ENCODE measurements around the gene GDF11. TPM values are rescaled to one million over a fixed set of nuclear protein-coding genes. Genes with fewer than 3 reads are reported as not detected.

Gene GDF11
- 11.1 and 12.5 TPM in 2 replicates for total RNA-seq (2014; rRNA removed; shearing (Covaris generic))
- polyA plus RNA-seq (2015; cell fraction: cytosol; rRNA removed) = 13.6 and 14.4 TPM in 2 replicates
- polyA plus RNA-seq (2015; cell fraction: nucleus; rRNA removed) = 6.5 and 7.0 TPM in 2 replicates

DNA sequence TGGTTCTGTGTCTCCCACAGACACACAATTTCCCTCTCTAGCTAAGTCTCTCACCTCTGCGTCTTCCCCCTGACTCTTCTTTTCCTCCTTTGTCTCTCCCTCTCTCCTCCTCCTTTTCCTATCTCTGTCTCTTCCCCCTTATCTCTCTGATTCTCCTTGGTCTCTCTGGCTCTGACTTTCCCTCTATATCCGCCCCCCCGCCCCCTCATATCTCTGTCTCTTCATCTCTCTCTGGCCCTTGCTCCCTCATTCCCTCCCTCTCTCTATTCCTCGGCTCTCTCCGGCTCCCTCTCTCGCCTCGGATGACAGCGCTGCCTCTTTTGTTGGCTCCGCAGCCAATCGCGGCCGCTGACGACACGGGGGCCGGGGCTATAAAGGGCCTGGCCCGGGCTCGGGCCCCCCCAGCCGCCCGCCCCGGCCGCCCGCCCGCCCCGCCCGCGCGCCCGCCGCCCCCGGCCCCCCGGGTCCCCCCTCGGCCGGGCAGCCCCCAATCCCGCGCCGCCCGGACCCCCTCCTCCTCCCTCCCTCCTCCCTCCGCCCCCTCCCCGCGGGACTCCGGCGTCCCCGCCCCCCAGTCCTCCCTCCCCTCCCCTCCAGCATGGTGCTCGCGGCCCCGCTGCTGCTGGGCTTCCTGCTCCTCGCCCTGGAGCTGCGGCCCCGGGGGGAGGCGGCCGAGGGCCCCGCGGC is at the start of gene GDF11:
Gene GDF11, plus strand, starts transcription at position 404 of the 687 bp plus-strand sequence. Its CDS starts 195 bp downstream, at position 599.
- DNase-seq (ENCODE audit: low read depth) = peak; percentile 62

DNA sequence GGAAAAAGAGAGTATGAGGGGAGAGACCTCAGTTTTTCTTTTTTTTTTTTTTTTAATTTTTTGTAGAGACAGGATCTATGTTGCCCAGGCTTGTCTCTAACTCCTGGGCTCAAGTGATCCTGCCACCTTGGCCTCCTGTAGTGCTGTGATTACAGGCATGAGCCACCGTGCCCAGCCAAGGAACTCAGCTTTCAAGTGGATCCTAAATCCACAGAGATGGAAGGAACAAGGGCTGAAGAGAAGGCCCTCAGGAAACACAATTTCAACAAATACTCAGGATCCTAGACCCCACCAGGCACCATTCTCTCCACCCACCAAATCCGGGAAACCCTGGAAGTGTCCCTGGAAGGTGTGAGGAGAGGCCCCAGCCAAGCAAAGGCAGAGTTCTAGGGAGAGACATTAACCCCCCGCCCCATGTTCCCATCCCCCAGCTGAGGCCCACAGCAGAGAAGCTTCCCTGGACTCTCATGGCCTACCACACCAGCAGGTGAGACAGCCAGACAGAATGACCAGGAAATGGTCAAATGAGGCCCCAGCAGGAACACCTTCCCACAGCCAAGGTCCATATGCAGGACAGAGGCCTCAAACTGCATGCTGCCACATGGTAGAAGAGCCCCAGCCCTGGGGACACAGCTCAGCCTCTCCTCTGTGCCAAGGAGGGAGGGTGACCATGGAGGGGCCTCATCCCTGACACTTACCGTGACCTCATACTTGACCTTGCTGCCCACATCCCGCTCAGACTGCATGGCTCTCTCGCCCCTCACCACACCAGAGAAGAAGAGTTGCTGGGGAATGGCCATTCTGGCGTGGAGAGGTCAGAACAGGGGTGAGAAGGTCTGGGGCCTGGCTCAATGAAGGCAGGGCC is 49.4 kb upstream of the GDF11 start:
- DNase-seq (ENCODE audit: low read depth) = no peak

DNA sequence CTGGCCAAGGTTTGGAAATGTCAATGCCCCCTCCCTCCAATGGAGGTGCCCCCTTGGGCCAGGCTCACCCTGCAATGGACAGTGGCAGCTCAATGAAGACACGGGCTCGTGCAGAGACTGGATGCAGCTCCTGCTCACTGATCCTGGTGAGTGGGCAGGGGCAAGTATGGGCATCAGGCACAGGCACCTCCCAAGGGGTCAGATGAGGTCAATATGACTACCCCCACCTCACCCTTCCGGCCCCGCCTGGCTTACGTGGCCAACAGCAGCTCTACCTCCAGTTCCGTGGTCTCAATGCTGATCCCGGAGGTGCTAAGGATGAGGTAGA is 48.8 kb upstream of the GDF11 start:
- DNase-seq (ENCODE audit: low read depth) = no peak

DNA sequence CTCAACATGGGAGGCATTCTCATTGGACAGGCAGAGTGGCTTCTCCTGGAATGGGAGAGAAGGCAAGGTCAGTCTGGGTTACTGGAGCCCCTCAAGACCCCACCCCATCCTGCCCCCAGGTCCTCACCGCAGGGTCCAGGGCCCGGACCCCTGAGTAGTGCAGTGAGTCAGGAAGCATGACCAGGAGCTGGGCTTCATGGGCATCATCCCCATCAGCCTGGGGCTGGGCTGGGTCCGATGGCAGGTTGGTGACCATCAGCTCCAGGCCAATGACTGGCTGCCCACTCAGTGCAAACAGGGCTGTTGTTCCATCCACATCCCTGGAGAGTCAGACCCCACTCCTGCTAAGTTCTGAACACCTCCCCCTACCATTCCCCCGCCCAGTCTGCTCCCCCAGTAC is 48.3 kb upstream of the GDF11 start:
- DNase-seq (ENCODE audit: low read depth) = no peak

GRCh38 chr12:55695349-55695748 is 47.6 kb upstream of the GDF11 start:
- no peak for DNase-seq (ENCODE audit: low read depth)

GRCh38 chr12:55696141-55696540 is 46.8 kb upstream of the GDF11 start:
- DNase-seq (ENCODE audit: low read depth) = no peak

DNA sequence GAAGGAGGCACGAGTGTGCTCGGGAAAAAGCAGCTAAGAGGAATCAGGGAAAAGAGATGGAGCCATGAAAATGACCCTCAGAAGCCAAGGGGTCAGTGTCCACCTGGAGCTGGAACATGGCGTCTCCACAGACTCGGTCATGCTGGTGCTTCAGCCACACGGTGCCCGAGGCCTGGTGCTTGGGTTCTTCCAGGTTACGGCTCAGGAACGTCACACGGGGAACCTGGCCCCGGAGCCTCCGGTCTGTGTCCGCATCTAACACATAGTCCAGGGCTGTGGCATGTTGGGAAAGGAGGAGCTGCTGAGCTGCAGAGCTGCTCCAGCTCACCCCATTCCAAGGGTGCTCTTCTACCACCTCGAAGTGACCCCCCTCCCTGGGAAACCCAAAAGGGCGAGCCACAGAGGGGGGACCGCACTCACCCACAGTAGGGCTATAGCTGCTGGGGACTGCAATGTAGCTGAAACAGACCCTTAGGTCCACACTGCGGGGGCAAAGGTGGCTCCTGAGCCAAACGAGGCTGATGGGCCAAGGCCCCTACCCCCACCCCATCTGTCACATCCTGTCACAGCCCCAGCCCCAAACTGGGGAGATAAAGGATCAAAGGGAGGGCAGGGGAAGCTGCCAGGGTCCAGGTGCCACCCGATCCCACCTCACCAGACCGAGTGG is 46.0 kb upstream of the GDF11 start:
- DNase-seq (ENCODE audit: low read depth) = no peak

GRCh38 chr12:55697686-55698085 is 45.2 kb upstream of the GDF11 start:
- no peak for DNase-seq (ENCODE audit: low read depth)

DNA sequence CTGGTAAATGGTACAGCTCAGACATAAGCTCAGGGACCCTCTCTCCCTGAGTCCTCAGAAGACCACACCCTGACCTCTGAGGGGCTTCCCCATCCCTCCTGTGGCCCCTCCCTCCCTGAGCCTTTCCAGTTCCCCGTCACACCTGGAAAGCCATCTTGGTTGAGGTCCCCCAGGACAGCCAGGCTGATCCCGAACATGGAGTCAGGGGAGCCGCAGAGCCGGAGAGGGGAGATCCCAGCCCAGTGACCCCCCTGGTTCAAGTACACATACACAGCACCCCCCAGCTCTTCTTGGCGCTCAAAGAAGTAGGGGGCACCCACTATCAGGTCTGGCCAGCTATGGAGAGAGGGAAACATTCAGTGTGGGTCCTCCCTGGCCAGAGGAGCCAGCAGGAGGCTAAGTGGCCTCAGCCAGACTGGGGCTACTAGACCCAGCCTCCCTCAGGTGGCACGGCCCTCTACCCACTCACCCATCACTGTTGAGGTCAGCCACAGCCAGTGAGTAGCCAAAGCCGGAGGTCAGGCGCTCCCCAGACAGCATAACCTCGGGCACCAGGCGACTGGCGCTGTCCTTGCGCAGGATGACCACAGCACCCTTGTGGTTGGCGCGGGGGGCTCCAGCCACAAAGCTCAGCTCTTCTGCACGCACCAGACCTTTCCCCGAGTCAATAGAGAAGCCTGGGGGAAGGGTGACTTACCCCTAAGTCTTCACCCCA is 44.5 kb upstream of the GDF11 start:
- no peak for DNase-seq (ENCODE audit: low read depth)

- no peak for DNase-seq (ENCODE audit: low read depth)
These were observed 44.0 kb upstream of the GDF11 start for GRCh38 chr12:55698965-55699364.

DNA sequence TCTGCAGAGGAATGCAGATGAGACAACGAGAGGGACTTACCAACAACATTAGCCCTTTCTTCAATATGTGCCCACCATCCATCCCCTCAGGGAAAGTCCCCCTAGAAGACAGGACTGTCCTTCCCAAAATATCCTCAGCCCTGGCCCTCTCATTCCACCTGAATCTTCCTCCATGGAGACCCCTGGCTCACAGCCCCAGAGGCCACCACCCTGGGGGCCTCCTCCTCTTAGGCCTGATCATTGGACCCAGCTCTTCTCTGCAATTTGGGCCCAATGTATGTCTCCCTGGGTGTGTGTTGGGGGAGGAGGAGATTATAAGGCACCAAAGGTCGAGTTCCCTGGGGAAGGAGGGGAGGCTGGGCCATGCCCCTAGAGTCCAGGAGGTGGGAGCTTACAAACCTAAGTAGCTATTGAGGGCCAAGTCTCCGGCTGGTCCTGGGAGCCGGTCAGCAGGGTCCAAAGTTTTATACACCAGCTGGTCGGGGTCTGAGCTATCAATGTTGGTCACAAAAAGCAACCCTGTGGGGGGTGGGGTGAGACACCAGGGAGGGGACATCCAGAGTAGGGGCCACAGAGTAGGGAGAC is 43.4 kb upstream of the GDF11 start:
- DNase-seq (ENCODE audit: low read depth) = no peak

GRCh38 chr12:55700255-55701018 is 42.5 kb upstream of the GDF11 start:
- DNase-seq (ENCODE audit: low read depth) = peak; percentile 14

- DNase-seq (ENCODE audit: low read depth) = no peak
These were observed 40.1 kb upstream of the GDF11 start for GRCh38 chr12:55702861-55703260.

DNA sequence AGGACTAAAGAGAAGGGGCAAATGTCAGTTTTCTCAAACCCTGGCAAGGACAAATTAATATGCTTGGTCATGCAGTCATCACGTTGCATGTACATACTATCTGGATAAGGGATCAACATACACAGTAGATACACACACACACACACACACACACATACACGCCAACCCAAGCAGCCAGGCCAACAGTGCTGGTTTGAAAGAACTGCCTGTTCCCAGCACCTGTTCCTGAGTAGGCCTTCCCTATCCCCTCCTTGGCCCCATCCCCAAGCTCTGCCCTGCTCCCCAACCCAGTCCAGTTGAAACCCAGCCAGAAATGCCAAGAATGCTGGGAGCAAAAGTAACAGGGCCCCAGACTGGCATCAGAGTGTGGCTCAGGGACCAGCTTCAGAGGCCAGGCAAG is 39.6 kb upstream of the GDF11 start:
- no peak for DNase-seq (ENCODE audit: low read depth)

DNA sequence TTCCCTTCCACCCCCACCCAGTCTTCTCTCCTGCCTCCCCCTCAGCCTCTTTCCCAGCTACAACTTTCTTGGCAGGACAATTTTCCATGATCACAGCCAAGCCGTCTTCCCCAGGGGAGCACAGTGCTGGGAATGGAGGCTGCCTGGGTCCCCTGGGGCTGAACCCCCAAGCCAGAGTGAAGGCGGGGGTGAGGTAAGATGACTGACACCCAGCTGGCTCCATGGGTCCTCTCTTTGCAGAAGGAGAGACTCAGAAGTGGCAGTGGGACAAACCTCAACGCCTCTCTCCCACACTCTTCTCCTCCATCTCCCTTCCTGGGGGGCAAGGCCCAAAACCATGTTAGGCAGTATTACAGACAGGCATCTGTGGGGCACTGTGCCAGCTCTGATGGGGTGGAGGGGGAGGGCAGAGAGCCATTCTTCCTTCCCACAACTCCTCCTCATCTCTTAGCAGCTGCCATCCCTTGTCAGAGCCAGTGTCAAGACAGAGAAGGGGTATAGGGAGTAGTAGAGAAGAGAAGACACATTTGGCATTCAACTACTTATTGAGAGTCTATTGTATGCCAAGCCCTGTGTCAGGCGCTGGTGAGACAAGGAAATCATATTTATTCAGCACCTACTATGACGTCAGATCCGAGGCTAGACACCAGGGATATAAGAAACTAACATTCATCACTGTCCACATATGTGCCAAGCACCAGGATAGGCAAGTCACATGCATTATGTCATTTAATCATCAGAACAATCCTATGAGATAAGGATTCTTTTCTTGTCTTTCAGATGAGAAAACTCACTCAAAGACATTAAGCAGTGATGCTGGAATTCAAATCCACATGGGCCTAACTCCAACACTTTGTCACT is 38.8 kb upstream of the GDF11 start:
- no peak for DNase-seq (ENCODE audit: low read depth)

DNA sequence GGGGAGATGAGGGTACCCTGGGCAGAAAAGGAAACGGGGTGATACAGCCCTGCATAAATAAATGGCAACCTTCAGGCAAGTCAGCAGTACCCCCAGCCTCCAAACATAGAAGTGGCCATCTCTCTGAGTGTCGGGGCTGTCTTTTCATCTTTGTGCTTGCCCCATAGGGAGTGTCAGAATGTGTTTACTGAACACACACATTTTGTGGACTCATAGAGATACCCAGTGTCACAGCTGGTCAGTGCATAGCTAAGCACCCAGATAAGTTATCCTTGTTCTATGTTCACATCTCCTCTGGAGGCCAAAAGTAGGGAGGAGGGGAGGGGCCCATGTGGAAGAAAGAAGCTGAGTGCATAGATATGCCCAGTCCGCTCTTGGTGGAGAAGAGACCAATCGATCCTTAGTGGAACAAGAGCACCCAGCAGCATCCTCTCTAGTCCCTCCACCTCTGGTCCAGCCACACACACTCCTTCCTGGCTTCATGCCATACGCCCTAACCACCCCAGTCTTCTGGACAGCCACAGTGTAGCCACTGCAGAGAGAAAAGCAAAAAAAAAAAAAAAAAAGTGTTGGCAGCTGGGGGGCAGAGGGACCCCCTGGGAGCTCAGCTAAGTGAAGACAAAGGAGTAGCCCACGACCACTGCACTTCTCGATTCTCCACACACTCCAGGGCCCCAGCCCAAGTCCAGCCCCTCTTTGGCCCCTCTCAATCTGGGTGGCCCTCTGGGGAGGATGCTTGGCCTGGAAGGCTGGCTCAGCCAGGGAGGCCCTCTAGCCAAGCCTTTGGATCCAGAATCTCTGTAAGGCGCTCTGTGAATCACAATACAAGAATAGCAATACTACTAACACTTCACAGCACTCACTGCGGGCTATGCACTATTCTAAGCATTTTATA is 37.9 kb upstream of the GDF11 start:
- DNase-seq (ENCODE audit: low read depth) = no peak

GRCh38 chr12:55705782-55706402 is 37.0 kb upstream of the GDF11 start:
- no peak for DNase-seq (ENCODE audit: low read depth)
